Measurements from ENCODE around the gene FRMPD4.

FRMPD4 gene

DNA sequence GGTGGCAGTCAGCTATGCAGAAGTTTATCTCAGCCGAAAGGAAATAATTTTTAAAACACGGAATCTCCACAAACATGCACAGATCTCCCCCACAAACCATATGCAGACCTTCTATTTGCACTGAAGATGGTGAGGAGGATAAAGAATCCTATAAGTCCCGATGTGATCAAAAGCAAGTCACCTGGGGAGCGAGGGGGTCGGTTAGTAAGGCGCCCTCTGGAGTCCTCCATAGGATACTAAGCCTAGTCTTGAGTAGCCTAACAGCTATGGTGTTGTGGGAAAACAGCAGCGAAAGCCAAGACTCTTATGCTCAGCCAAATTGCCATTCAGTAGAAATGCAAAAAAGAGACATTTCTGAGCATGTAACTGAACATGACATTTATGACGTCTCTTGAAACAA is 210.9 kb downstream of the FRMPD4 start:
- Histone ChIP-seq H3K9ac (ENCODE audit: low read length) (no peak overlapping the region), H3K4me3 (ENCODE audit: low read length) (no peak overlapping the region), H3K4me1 (ENCODE audit: control insufficient read depth, insufficient read depth, low read length) (no peaks in the 10 kb centered on the region), H3K27me3 (ENCODE audit: control insufficient read depth, insufficient read depth, low read length) (no peaks in the 10 kb centered on the region), H3K9me3 (ENCODE audit: control insufficient read depth, low read length) (no peaks in the 10 kb centered on the region), H3K36me3 (ENCODE audit: control insufficient read depth, insufficient read depth, low read length) (no peaks in the 10 kb centered on the region)

DNA sequence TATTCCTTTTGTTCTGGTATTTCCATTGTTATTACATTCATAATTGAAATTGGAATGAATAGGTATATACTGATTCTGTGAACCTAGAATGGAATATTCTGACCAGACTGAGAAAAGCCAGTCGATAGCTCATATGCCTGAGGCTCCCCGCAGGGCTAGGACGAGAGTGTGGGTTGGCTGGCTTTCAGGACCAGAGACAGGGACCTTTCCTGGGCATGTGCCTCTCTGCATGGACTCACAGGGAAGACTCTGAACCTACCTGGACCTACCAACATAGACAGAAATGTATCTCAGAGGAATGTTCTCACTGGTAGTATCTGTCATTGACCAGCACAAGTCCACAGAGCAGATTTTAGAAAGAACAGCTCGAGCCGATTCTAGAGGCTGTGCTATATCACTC is 214.6 kb downstream of the FRMPD4 start:
- Histone ChIP-seq H3K4me3 (ENCODE audit: low read length) (no peak overlapping the region), H3K9ac (ENCODE audit: low read length) (no peak overlapping the region), H3K36me3 (ENCODE audit: control insufficient read depth, insufficient read depth, low read length) (no peaks in the 10 kb centered on the region), H3K9me3 (ENCODE audit: control insufficient read depth, low read length) (no peaks in the 10 kb centered on the region), H3K4me1 (ENCODE audit: control insufficient read depth, insufficient read depth, low read length) (no peaks in the 10 kb centered on the region), H3K27me3 (ENCODE audit: control insufficient read depth, insufficient read depth, low read length) (no peaks in the 10 kb centered on the region)

DNA sequence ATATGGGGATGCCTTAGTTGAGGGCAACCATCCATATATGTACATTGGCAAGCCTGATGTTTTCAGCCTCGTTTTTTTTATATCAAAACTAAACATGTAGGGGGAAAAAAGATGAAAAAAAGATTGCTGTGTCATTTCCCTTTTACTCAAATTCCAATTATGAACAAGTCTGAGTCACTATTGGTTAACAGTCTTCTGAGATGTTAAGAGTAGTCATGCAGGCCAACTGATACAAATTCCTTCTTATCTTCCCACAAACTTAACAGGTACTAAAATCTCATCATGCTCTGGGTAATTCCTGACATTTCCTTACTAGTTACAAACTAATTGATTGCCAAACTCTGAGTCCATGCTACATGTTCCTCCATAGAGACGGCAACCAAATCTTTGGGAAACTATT is 222.1 kb downstream of the FRMPD4 start:
- Histone ChIP-seq H3K9me3 (ENCODE audit: control insufficient read depth, low read length) (no peaks in the 10 kb centered on the region), H3K27me3 (ENCODE audit: control insufficient read depth, insufficient read depth, low read length) (no peaks in the 10 kb centered on the region), H3K4me3 (ENCODE audit: low read length) (no peak overlapping the region), H3K36me3 (ENCODE audit: control insufficient read depth, insufficient read depth, low read length) (no peaks in the 10 kb centered on the region), H3K4me1 (ENCODE audit: control insufficient read depth, insufficient read depth, low read length) (no peaks in the 10 kb centered on the region), H3K9ac (ENCODE audit: low read length) (no peak overlapping the region)

DNA sequence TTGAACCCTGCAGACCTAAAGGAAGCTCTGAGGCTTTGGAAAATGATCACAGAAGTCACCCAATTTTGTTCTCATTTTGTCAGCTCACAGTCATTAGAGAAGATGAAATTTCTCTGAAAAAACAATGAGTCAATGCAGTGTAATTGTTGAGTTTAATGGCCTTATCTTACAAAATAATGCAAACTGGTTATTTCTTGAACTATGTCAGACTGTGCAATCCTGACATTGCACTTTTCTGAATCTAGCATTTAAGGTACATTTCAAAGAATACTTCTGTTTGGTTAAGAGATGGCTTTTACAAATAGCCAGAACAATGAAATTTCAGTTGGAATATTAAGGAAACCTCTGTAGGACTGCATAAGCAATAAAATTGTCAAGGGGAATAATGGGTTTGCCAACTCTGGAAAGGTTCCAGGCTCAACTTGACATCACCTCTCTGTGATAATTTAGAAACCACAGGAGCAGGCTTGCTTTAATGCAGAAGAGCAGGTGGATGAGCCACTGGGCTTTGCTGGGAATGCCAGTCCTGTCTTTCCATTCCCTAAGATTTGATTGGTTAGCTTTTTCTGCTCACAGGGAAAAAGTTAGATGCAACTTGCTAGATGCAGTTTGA is 222.8 kb downstream of the FRMPD4 start:
- H3K36me3 ChIP-seq (ENCODE audit: control insufficient read depth, insufficient read depth, low read length) = no peaks in the 10 kb centered on the region
- no peaks in the 10 kb centered on the region for H3K27me3 ChIP-seq (ENCODE audit: control insufficient read depth, insufficient read depth, low read length)
- H3K4me1 ChIP-seq (ENCODE audit: control insufficient read depth, insufficient read depth, low read length) = no peaks in the 10 kb centered on the region
- no peak overlapping the region for H3K9ac ChIP-seq (ENCODE audit: low read length)
- no peaks in the 10 kb centered on the region for H3K9me3 ChIP-seq (ENCODE audit: control insufficient read depth, low read length)
- no peak overlapping the region for H3K4me3 ChIP-seq (ENCODE audit: low read length)

DNA sequence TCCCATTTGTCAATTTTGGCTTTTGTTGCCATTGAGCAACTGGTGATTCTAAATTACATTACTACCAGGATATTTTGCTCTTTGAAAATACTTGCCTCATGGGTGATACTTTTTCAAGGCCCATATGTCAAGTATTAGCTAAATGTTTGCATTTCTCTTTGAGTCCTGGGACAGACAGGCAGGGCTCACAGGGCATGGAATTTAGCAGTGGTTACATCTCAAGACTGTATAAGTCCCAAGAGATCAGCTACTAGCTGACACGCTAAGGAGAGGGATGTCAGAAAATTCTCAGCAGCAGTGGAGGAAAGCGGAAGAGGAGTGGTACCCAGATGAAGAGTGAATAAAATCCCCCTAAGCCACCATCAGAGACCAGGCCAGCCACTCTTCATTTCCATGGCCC is 224.9 kb downstream of the FRMPD4 start:
- Histone ChIP-seq H3K9ac (ENCODE audit: low read length) (no peak overlapping the region), H3K27me3 (ENCODE audit: control insufficient read depth, insufficient read depth, low read length) (no peaks in the 10 kb centered on the region), H3K4me3 (ENCODE audit: low read length) (no peak overlapping the region), H3K4me1 (ENCODE audit: control insufficient read depth, insufficient read depth, low read length) (no peaks in the 10 kb centered on the region), H3K36me3 (ENCODE audit: control insufficient read depth, insufficient read depth, low read length) (no peaks in the 10 kb centered on the region), H3K9me3 (ENCODE audit: control insufficient read depth, low read length) (no peaks in the 10 kb centered on the region)

DNA sequence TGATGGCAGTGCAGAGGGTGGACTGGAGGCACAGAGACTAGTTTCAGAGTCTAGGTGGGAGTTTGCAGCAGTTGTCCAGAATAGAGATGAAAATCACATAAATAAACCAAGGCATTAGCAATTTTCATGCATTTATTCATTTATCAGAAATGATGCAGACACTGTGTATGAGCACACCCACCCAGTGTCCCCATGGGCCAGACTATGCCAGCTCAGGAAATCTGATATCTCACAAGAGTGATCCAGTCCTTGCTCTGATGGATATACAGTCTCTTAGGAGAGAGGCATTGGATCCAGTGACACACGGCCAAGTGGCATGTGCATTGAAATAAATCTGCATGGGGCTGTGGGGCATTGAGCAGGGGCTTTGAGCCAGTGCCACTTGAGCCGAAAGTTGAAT is 228.2 kb downstream of the FRMPD4 start:
- Histone ChIP-seq H3K36me3 (ENCODE audit: control insufficient read depth, insufficient read depth, low read length) (no peaks in the 10 kb centered on the region), H3K27me3 (ENCODE audit: control insufficient read depth, insufficient read depth, low read length) (no peaks in the 10 kb centered on the region), H3K9ac (ENCODE audit: low read length) (no peak overlapping the region), H3K4me3 (ENCODE audit: low read length) (no peak overlapping the region), H3K4me1 (ENCODE audit: control insufficient read depth, insufficient read depth, low read length) (no peaks in the 10 kb centered on the region), H3K9me3 (ENCODE audit: control insufficient read depth, low read length) (no peaks in the 10 kb centered on the region)

DNA sequence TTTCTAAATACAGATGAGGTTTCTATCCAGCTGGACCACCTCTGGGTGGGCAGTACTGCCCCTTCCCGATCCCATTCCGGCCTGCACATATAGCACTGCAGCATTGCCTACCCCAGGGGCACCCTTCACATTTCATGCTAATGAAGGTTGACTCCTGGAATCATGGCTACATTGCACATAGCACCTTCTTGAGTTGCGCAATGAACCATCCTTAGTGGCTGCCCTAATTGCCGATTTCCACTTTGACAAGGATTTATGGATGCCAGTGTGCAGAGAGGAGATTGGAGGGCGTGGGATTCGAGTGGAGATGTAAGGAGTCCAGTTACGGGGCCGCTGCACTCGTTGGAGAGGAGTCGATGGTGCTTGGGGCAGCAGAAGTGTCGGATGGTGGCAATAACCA is 229.0 kb downstream of the FRMPD4 start:
- H3K4me1 ChIP-seq (ENCODE audit: control insufficient read depth, insufficient read depth, low read length) = no peaks in the 10 kb centered on the region
- H3K9me3 ChIP-seq (ENCODE audit: control insufficient read depth, low read length) = no peaks in the 10 kb centered on the region
- H3K36me3 ChIP-seq (ENCODE audit: control insufficient read depth, insufficient read depth, low read length) = no peaks in the 10 kb centered on the region
- H3K4me3 ChIP-seq (ENCODE audit: low read length) = no peak overlapping the region
- H3K27me3 ChIP-seq (ENCODE audit: control insufficient read depth, insufficient read depth, low read length) = no peaks in the 10 kb centered on the region
- no peak overlapping the region for H3K9ac ChIP-seq (ENCODE audit: low read length)

DNA sequence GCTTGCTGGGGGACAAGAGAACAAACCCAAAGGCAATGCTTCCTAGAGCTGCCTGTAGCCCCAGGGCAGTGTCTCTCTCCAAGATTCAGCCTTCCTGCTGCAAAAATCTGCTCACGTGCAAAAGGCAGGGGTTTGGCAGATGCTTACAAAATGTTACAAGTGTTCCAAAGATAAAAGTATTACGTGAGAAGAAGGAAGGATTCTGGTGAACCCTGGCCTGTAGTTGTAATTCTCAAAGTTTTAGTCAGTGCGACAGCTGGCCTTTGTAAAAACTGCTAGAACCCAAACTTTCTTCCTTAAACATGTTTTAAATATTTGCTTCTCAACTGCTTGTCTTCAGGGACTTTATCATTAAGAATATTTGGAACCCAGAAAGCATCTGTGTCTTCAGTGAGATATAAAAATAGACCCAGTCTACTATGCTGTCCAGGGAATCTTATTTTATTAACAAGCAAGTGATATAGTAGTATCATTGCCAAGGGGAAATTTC is 232.3 kb downstream of the FRMPD4 start:
- Histone ChIP-seq H3K4me3 (ENCODE audit: low read length) (no peak overlapping the region), H3K27me3 (ENCODE audit: control insufficient read depth, insufficient read depth, low read length) (no peaks in the 10 kb centered on the region), H3K36me3 (ENCODE audit: control insufficient read depth, insufficient read depth, low read length) (no peaks in the 10 kb centered on the region), H3K4me1 (ENCODE audit: control insufficient read depth, insufficient read depth, low read length) (no peaks in the 10 kb centered on the region), H3K9me3 (ENCODE audit: control insufficient read depth, low read length) (no peaks in the 10 kb centered on the region), H3K9ac (ENCODE audit: low read length) (no peak overlapping the region)

DNA sequence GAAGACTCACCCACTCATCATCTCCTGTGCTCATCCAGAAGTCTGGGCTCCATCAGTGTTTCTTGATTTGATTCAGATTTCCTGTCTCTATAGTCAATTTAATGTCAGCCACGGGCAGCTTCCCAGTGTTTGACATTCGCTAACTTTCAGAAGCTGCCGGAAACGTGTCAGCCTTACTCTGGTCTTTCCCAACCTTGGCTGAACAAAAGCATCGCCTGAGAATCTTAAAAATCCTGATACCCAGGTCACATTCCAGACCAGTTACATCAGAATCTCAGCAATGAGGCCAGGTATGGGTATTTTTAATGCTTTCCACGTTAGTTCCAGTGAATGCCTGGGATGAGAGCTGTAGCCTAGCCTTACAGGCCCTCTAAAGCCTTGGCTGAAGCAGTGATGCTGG is 233.8 kb downstream of the FRMPD4 start:
- Histone ChIP-seq H3K4me3 (ENCODE audit: low read length) (no peak overlapping the region), H3K4me1 (ENCODE audit: control insufficient read depth, insufficient read depth, low read length) (no peaks in the 10 kb centered on the region), H3K9me3 (ENCODE audit: control insufficient read depth, low read length) (no peaks in the 10 kb centered on the region), H3K36me3 (ENCODE audit: control insufficient read depth, insufficient read depth, low read length) (no peaks in the 10 kb centered on the region), H3K27me3 (ENCODE audit: control insufficient read depth, insufficient read depth, low read length) (no peaks in the 10 kb centered on the region), H3K9ac (ENCODE audit: low read length) (no peak overlapping the region)

DNA sequence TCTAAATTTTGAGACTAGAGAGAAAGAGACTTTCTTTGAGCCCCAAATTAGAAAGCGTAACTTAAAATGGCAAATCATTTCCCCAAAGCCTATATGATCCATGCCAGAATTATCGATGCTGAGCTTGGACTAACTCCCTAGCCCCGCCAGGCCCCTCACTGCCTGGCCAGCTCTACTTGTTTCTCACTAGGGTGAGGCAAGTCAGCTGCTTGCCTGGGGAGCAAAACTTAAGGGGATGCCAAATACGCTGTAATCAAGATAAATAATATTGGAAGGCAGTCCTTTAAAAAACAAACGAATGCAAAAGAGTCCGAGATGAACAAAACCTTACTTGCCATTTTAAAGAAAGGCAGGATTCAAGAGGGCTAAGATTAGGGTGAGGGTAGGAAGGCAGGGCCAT is 236.0 kb downstream of the FRMPD4 start:
- no peaks in the 10 kb centered on the region for H3K4me1 ChIP-seq (ENCODE audit: control insufficient read depth, insufficient read depth, low read length)
- no peak overlapping the region for H3K9ac ChIP-seq (ENCODE audit: low read length)
- no peaks in the 10 kb centered on the region for H3K27me3 ChIP-seq (ENCODE audit: control insufficient read depth, insufficient read depth, low read length)
- no peak overlapping the region for H3K4me3 ChIP-seq (ENCODE audit: low read length)
- no peaks in the 10 kb centered on the region for H3K9me3 ChIP-seq (ENCODE audit: control insufficient read depth, low read length)
- H3K36me3 ChIP-seq (ENCODE audit: control insufficient read depth, insufficient read depth, low read length) = no peaks in the 10 kb centered on the region

DNA sequence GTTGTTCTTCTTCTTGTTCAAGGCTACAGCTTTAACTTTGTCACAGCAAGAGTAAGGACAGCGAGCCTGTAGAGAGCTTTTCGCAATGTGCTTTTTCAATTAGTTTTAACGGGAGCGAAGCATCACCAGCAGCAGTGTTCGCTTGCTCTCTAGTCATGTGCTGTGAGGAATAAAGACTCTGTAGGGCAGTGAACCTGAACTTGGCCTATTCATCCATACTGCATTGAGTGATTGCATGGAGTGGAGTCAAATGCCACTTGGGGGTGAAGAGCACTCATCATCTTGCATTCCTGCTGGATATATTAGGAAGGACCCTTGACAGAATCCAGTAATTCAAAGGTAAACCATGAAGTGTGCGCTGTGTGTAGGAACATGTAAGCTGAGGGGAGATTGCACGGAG is 240.0 kb downstream of the FRMPD4 start:
- H3K27me3 ChIP-seq (ENCODE audit: control insufficient read depth, insufficient read depth, low read length) = no peaks in the 10 kb centered on the region
- H3K4me1 ChIP-seq (ENCODE audit: control insufficient read depth, insufficient read depth, low read length) = no peaks in the 10 kb centered on the region
- H3K4me3 ChIP-seq (ENCODE audit: low read length) = no peak overlapping the region
- no peaks in the 10 kb centered on the region for H3K9me3 ChIP-seq (ENCODE audit: control insufficient read depth, low read length)
- no peak overlapping the region for H3K9ac ChIP-seq (ENCODE audit: low read length)
- no peaks in the 10 kb centered on the region for H3K36me3 ChIP-seq (ENCODE audit: control insufficient read depth, insufficient read depth, low read length)

DNA sequence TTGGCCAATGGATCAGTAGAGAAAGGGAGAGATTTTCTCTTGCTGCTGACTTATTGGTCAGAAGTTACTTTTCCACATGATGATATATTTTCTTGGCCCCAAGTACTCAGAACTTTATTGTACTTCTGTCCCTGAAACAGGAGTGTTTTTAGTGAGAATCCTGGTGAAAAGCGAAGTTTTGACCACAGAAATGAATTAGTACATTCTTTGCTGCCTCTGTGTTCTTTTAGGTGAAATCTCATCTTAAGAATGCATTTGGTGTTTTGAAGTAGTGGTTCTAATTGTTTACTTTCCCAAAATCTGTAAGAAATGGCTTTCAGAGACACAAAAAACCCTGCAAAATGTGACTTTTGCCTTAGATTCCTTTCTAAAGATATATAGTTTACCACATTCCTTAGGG is 240.4 kb downstream of the FRMPD4 start:
- no peaks in the 10 kb centered on the region for H3K27me3 ChIP-seq (ENCODE audit: control insufficient read depth, insufficient read depth, low read length)
- H3K4me1 ChIP-seq (ENCODE audit: control insufficient read depth, insufficient read depth, low read length) = no peaks in the 10 kb centered on the region
- no peak overlapping the region for H3K9ac ChIP-seq (ENCODE audit: low read length)
- no peaks in the 10 kb centered on the region for H3K9me3 ChIP-seq (ENCODE audit: control insufficient read depth, low read length)
- no peaks in the 10 kb centered on the region for H3K36me3 ChIP-seq (ENCODE audit: control insufficient read depth, insufficient read depth, low read length)
- no peak overlapping the region for H3K4me3 ChIP-seq (ENCODE audit: low read length)

DNA sequence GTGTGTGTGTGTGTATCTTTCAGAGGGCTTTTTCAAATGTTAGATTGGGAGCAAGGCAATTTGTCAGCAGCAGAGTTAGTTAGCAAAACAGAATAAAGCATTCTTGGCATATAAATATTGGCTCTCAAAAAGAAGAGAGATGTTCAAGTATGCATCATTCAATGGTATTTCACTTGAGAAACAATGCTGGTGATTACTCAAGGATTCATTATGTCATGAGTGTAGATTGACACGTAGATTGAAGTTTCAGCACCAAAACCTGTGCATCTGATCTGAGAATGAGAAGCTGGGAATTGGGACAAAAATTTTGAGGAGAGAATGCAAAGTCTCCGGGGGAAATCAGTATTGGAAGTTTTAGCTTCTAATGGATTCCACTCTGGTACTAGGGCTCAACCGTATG is 241.4 kb downstream of the FRMPD4 start:
- H3K4me3 ChIP-seq (ENCODE audit: low read length) = no peak overlapping the region
- H3K9ac ChIP-seq (ENCODE audit: low read length) = no peak overlapping the region
- H3K4me1 ChIP-seq (ENCODE audit: control insufficient read depth, insufficient read depth, low read length) = no peaks in the 10 kb centered on the region
- no peaks in the 10 kb centered on the region for H3K36me3 ChIP-seq (ENCODE audit: control insufficient read depth, insufficient read depth, low read length)
- no peaks in the 10 kb centered on the region for H3K27me3 ChIP-seq (ENCODE audit: control insufficient read depth, insufficient read depth, low read length)
- H3K9me3 ChIP-seq (ENCODE audit: control insufficient read depth, low read length) = no peaks in the 10 kb centered on the region
